SW480 (cell line): ENCODE measurements around the gene IGFN1.
"Not testable (repeated sequence)": the region's sequence is repeated elsewhere in the genome, so short reads cannot be mapped to it uniquely, and the experiment has no call there.

Experiments
- DNase-seq: peaks from one replicate; pipeline ENCODE4 v3.0.0-alpha.2; 2016; ENCODE audit warnings: low spot score

IGFN1 gene

GRCh38 chr1:201190624-201191051, at the start of gene IGFN1:
Gene IGFN1 (plus strand): TSS chr1:201190824. CDS start chr1:201193294, 2,470 bp downstream.
- DNase-seq: no peak

- no peak for DNase-seq
These were observed 49.7 kb upstream of the IGFN1 start for GRCh38 chr1:201140941-201141260.

- DNase-seq: no peak
These were observed 49.2 kb upstream of the IGFN1 start for GRCh38 chr1:201141418-201141817.

- no peak for DNase-seq
These were observed 48.4 kb upstream of the IGFN1 start for GRCh38 chr1:201142011-201142848.

GRCh38 chr1:201142849-201143725, 47.5 kb upstream of the IGFN1 start:
- DNase-seq: no peak

- no peak for DNase-seq
These were observed 46.6 kb upstream of the IGFN1 start for GRCh38 chr1:201143726-201144635.

- no peak for DNase-seq
These were observed 45.9 kb upstream of the IGFN1 start for GRCh38 chr1:201144701-201145100.

GRCh38 chr1:201145132-201145531, 45.5 kb upstream of the IGFN1 start:
- no peak for DNase-seq

- no peak for DNase-seq
These were observed 44.8 kb upstream of the IGFN1 start for GRCh38 chr1:201145816-201146215.

- no peak for DNase-seq
These were observed 43.8 kb upstream of the IGFN1 start for GRCh38 chr1:201146626-201147390.

GRCh38 chr1:201147396-201148015, 43.1 kb upstream of the IGFN1 start:
- DNase-seq: no peak

GRCh38 chr1:201149400-201149799, 41.2 kb upstream of the IGFN1 start:
- DNase-seq: peak; percentile 62

GRCh38 chr1:201153474-201154388, 36.9 kb upstream of the IGFN1 start:
- peak; percentile 26 for DNase-seq

GRCh38 chr1:201154389-201155165, 36.0 kb upstream of the IGFN1 start, which contains the start of gene TMEM9:
Gene TMEM9 (minus strand): TSS chr1:201154474. CDS start chr1:201153923, 551 bp downstream.
- peak; percentile 90 for DNase-seq

- DNase-seq: no peak
These were observed 35.3 kb upstream of the IGFN1 start for GRCh38 chr1:201155354-201155753.

GRCh38 chr1:201156346-201156745, 34.3 kb upstream of the IGFN1 start:
- no peak for DNase-seq

GRCh38 chr1:201156819-201157218, 33.8 kb upstream of the IGFN1 start:
- no peak for DNase-seq

GRCh38 chr1:201157949-201158348, 32.7 kb upstream of the IGFN1 start:
- DNase-seq: no peak

GRCh38 chr1:201163036-201163435, 27.6 kb upstream of the IGFN1 start:
- DNase-seq: not testable (repeated sequence)
